Caco-2 (cell line): ENCODE data around the gene EXOC6. TPM values are rescaled to one million over a fixed set of nuclear protein-coding genes. Genes with fewer than 3 reads are reported as not detected.

Experiments
- BruUV-seq: library from RNA; stranded (reverse); fragments of 400-500 nt; replicated peaks from 2 replicates; lab custom pipeline; 2021; lab: Mats Ljungman, UMichigan
- CTCF ChIA-PET: fragments of 300-600 bp; sonication (Branson Sonifier 250); formaldehyde crosslinking; loops from one replicate; lab custom pipeline; 2022; ENCODE audit warnings: antibody characterized with exemption; lab: Charles Lee
- POLR2A ChIA-PET: fragments of 300-600 bp; sonication (Branson Sonifier 250); formaldehyde crosslinking; loops from one replicate; lab custom pipeline; 2022; ENCODE audit warnings: antibody characterized with exemption; lab: Charles Lee
- DNase-seq, 2 experiments: peaks; one replicate each; pipeline versions ENCODE4 v3.0.0 to v3.0.0-alpha.2; 2020 to 2022
- H3K27me3 ChIP-seq: replicated peaks from 2 replicates; pipeline ENCODE4 v1.6.0; 2011; ENCODE audit warnings: low read length; ENCODE audit not compliant: control insufficient read depth, insufficient read depth
- H3K36me3 ChIP-seq: 2 replicates; pipeline ENCODE4 v1.5.1; 2011; ENCODE audit warnings: low read length; ENCODE audit not compliant: control insufficient read depth, insufficient read depth
- H3K4me1 ChIP-seq: fragments of 250-450 bp; sonication (Bioruptor Pico); 2 replicates; pipeline ENCODE4 v1.5.1; 2020; ENCODE audit warnings: mild to moderate bottlenecking
- H3K4me3 ChIP-seq: 2 replicates; pipeline ENCODE4 v1.5.1; 2011; ENCODE audit warnings: low read depth, mild to moderate bottlenecking, control low read depth, low read length
- H3K9me3 ChIP-seq: fragments of 250-450 bp; sonication (Bioruptor Pico); 2 replicates; pipeline ENCODE4 v1.5.1; 2020; ENCODE audit warnings: mild to moderate bottlenecking, moderate library complexity
- H3K27ac Mint-ChIP-seq: one replicate; pipeline ENCODE4 v1.8.0; 2022; ENCODE audit warnings: mixed read lengths; ENCODE audit not compliant: unreplicated experiment
- H3K27me3 Mint-ChIP-seq: one replicate; pipeline ENCODE4 v1.8.0; 2022; ENCODE audit warnings: mixed read lengths; ENCODE audit not compliant: insufficient read depth, unreplicated experiment
- H3K36me3 Mint-ChIP-seq: one replicate; pipeline ENCODE4 v1.8.0; 2022; ENCODE audit warnings: mild to moderate bottlenecking, mixed read lengths; ENCODE audit not compliant: insufficient read depth, unreplicated experiment
- H3K4me1 Mint-ChIP-seq: one replicate; pipeline ENCODE4 v1.8.0; 2022; ENCODE audit warnings: low read depth, mixed read lengths; ENCODE audit not compliant: unreplicated experiment
- H3K4me3 Mint-ChIP-seq: one replicate; pipeline ENCODE4 v1.8.0; 2022; ENCODE audit warnings: mild to moderate bottlenecking, moderate library complexity, mixed read lengths; ENCODE audit not compliant: unreplicated experiment
- H3K9me3 Mint-ChIP-seq: one replicate; pipeline ENCODE4 v1.8.0; 2022; ENCODE audit warnings: mixed read lengths; ENCODE audit not compliant: unreplicated experiment
- intact Hi-C: fragments of 100-400 bp; cut with micrococcal nuclease; formaldehyde crosslinking; loops from one replicate; pipeline ENCODE4 v1.10.0; 2022; ENCODE audit not compliant: unreplicated experiment
- total RNA-seq: library from RNA; stranded (reverse); gene quantifications from 2 replicates; pipeline ENCODE4 v1.2.3, GENCODE V29; 2022
- TF ChIP-seq, protein P1 (sequence below), 2 experiments: fragments of 200-600 bp in 1 of 2; IDR thresholded peaks; 1 replicate in 1 of 2; 2 replicates in 1 of 2; pipeline versions ENCODE4 v1.5.1 to v1.8.0; 2011 to 2022; ENCODE audit warnings: antibody characterized with exemption in 1 of 2, control low read depth in 1 of 2, inconsistent platforms in 1 of 2, low read depth in 1 of 2, low read length in 1 of 2, mild to moderate bottlenecking in 1 of 2, moderate library complexity in 1 of 2; ENCODE audit not compliant: insufficient read depth in 1 of 2, severe bottlenecking in 1 of 2, unreplicated experiment in 1 of 2

EXOC6 gene
- total RNA-seq, 1 experiment from 2014 or later, result 12.5 TPM

DNA sequence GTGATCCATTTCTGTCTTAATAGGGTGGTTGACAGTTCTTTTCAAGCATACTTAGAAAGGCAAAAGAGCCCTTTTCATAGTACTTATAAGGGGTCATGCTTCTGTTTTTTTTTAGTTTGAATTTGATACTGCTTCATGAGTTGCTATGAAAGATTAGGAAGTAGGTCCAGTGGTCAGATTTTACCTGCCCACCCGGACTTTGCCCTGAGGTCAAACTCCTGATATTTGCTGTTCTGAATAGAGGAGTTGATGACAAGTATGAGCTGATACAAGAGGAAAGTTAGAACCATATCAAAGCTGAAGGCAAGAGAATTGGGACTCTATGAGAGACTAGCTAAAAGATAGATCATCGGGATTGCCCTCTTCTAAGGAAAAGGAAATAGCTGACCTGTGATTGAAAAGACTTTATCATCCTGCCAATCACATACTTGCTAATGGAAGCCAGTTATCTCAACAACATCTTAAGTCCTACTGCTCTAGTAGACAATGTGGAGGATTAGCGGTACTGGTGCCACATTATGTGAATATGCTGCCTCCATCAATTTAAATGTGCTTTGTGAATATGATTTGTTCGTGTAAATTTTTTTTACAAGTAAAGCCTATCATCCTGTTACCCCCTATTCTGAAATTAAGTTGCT lies 174.8 kb downstream of the EXOC6 start:
- Mint-ChIP-seq H3K36me3 (no peaks in the 10 kb centered on the region), H3K9me3 (no peaks in the 10 kb centered on the region), H3K27ac (no peak overlapping the region), H3K4me3 (no peak overlapping the region), H3K4me1 (peaks cover 6% of the 10 kb centered on the region), H3K27me3 (no peaks in the 10 kb centered on the region)
- no peaks in the 10 kb centered on the region for H3K27me3 ChIP-seq
- intact Hi-C loops, result no loop called here
- TF ChIP-seq, protein P1, sequence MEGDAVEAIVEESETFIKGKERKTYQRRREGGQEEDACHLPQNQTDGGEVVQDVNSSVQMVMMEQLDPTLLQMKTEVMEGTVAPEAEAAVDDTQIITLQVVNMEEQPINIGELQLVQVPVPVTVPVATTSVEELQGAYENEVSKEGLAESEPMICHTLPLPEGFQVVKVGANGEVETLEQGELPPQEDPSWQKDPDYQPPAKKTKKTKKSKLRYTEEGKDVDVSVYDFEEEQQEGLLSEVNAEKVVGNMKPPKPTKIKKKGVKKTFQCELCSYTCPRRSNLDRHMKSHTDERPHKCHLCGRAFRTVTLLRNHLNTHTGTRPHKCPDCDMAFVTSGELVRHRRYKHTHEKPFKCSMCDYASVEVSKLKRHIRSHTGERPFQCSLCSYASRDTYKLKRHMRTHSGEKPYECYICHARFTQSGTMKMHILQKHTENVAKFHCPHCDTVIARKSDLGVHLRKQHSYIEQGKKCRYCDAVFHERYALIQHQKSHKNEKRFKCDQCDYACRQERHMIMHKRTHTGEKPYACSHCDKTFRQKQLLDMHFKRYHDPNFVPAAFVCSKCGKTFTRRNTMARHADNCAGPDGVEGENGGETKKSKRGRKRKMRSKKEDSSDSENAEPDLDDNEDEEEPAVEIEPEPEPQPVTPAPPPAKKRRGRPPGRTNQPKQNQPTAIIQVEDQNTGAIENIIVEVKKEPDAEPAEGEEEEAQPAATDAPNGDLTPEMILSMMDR (IDR thresholded peaks at IDR 0.05; ENCODE audit: insufficient read depth in 1 of 2, low read depth in 1 of 2, low read length in 1 of 2, severe bottlenecking in 1 of 2, unreplicated experiment in 1 of 2), result no peak
- ChIA-PET POLR2A (no interaction called here), CTCF (no interaction called here)
- no TSS peak for BruUV-seq
- H3K4me3 ChIP-seq, result no peak overlapping the region
- H3K9me3 ChIP-seq, result peaks cover 7% of the 10 kb centered on the region
- H3K4me1 ChIP-seq, result peaks cover 6% of the 10 kb centered on the region; the same call in 1 of the 2 replicates
- no peak for DNase-seq
- no peaks in the 10 kb centered on the region for H3K36me3 ChIP-seq

DNA sequence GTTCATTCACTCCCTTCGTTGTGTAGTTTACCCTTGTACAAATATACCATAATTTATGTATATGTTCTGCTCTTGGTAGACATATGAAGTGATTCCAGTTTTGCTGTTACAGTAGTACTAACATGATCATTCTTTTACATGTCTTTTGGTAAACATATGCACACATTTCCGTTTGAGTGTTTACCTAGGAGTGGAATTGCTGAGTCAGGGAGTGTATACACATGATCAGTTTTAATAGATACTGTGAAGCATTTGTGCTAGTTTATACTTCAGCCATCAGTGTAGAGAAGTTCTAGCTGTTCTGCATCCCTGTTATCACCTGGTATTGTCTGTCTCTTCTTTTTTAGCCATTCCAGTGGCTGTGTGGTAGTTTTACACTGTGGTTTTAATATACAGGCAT lies 177.8 kb downstream of the EXOC6 start:
- peaks cover 6% of the 10 kb centered on the region for H3K4me1 Mint-ChIP-seq
- no peaks in the 10 kb centered on the region for H3K9me3 Mint-ChIP-seq
- H3K4me1 ChIP-seq, result peaks cover 6% of the 10 kb centered on the region; the same call in 1 of the 2 replicates
- no peaks in the 10 kb centered on the region for H3K36me3 ChIP-seq
- H3K4me3 Mint-ChIP-seq, result no peak overlapping the region
- ChIA-PET POLR2A (no interaction called here), CTCF (no interaction called here)
- intact Hi-C loops, result no loop called here
- DNase-seq, result no peak
- H3K9me3 ChIP-seq, result peaks cover 5% of the 10 kb centered on the region
- no peaks in the 10 kb centered on the region for H3K36me3 Mint-ChIP-seq
- H3K27ac Mint-ChIP-seq, result no peak overlapping the region
- no TSS peak for BruUV-seq
- TF ChIP-seq, protein P1 (IDR thresholded peaks at IDR 0.05; ENCODE audit: insufficient read depth in 1 of 2, low read depth in 1 of 2, low read length in 1 of 2, severe bottlenecking in 1 of 2, unreplicated experiment in 1 of 2), result no peak
- H3K4me3 ChIP-seq, result no peak overlapping the region
- no peaks in the 10 kb centered on the region for H3K27me3 ChIP-seq
- no peaks in the 10 kb centered on the region for H3K27me3 Mint-ChIP-seq

DNA sequence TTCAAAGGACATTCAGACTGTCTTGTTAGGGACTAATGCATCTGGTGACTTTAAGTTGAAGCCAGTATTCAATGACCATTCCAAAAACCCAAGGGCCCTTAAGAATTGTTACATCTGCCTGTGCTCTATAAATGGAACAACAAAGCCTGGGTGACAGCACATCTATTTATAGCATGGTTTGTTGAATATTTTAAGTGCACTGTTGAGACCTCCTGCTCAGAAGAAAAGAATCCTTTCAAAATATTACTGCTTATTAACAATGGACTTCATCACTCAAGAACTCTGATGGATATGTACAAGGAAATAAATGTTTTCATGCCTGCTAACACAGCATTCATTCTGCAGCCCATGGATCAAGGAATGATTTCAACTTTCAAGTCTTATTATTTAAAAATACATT lies 179.2 kb downstream of the EXOC6 start:
- ChIA-PET CTCF (no interaction called here), POLR2A (no interaction called here)
- Histone ChIP-seq H3K36me3 (no peaks in the 10 kb centered on the region), H3K4me3 (no peak overlapping the region), H3K27me3 (no peaks in the 10 kb centered on the region), H3K9me3 (peaks cover 5% of the 10 kb centered on the region), H3K4me1 (peaks cover 12% of the 10 kb centered on the region)
- Mint-ChIP-seq H3K36me3 (no peaks in the 10 kb centered on the region), H3K4me3 (no peak overlapping the region), H3K27me3 (no peaks in the 10 kb centered on the region), H3K27ac (no peak overlapping the region), H3K4me1 (peaks cover 8% of the 10 kb centered on the region), H3K9me3 (no peaks in the 10 kb centered on the region)
- TF ChIP-seq, protein P1 (IDR thresholded peaks at IDR 0.05; ENCODE audit: insufficient read depth in 1 of 2, low read depth in 1 of 2, low read length in 1 of 2, severe bottlenecking in 1 of 2, unreplicated experiment in 1 of 2), result no peak
- no peak for DNase-seq
- intact Hi-C loops, result no loop called here
- no TSS peak for BruUV-seq
